HuH-7.5 (cell line): ENCODE data around the gene TMA7B.

Source experiments
- DNase-seq: peaks from one replicate; pipeline ENCODE4 v3.0.0; 2011; ENCODE audit warnings: low spot score

Gene TMA7B

DNA sequence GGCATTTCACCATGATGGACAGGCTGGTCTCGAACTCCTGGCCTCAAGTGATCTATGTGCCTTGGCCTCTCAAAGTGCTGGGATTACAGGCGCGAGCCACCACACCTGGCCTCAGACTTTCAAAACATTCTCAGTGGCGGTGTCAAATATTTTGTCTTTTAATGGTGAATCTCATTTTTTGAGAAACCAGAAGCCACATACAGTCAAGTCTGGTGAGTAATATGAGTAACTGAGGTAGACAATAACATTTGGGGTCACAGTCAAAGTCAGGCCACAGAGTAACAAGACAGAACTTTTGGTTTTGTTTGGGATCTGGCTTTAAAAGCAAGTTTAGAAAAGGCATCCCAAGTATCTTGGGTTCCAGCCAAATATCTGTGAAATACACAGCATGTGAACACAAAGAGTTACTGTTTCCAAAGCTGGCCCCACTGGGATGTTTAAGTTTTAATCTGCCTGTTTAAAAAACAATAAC lies 5.6 kb upstream of the TMA7B start:
- DNase-seq = no peak

DNA sequence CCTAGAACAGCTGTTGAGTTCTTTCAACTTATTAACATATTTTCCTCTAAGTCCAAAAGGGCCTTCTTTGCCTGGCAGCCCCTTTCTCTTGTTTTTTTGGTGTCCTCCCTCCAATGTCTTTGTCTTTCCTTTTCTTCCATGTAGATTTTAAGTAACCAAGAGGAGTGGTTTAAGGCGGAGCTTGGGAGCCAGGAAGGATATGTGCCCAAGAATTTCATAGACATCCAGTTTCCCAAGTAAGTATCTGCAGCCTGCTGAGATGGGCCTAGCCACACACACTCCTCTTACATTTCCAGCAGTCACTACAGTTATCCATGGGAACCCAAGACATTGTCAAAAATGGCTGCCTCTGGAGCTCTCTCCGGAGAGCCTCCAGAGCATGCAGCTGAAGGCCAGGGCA lies 4.5 kb upstream of the TMA7B start:
- no peak for DNase-seq

DNA sequence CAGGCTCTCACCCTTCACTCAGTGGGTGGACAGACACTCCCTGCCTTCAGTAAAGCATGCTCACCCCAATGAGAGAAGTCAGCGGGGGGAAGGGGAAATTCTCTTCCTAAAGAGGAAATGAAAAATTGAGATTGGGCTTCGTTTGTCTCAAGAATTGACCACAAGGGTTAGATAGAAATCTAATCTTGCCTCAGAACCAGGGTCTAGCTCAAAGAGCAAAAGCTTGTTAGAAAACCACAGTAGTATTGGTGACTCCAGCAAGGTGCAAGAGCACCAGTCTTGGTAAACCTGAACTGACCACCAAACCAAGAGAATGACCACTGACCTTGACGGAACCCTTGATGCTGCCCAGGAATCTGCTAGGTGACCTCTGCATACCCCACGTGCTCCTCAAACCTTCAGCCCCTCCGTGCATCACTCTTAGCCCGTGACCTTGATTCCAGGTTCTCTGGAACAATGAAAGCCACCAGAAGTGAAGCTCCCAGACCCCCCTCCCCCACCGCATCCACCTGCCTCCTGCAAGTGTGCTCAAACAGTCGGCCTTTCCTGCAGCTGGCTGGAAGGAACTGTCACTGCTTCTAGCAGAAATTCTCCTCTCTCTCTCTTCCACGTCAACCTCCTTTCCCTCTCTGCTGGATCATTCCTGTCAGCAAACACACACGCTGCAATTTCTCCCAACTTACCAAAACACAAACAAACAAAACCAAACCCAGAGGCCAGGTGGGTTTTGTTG lies 3.1 kb upstream of the TMA7B start:
- DNase-seq = no peak

DNA sequence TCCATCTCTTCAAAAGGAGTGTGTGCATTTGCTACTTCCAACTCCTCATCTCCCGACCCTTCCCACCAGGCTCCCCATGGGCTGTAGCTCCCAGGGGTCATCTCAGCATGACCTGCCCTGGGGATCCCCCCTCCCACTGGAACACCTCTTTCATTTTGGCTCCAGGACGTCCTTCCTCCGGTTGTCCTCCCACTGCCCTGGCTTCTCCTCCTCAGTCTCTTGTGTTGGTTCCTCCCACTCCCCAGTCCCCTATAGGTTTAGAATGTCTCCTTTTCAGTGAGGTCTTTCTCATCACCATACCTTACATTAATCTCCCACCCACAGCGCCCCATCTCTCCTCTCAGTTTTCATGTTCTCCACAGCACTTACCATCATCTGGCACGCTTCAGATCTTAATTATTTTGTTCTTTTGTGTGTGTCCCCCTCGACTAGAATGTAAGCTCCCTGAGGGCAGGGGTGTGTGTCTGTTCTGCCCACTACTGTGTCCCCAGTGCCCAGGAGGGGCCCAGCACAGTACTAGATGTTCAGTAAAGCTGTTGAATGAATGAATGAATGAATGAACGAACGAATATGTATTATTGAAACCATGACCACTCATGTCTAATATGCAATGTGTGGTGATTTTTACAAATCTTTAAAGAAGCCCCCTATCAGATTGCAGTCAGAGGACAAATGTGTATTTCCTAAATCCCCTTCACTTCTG lies 2.0 kb upstream of the TMA7B start:
- DNase-seq = no peak

DNA sequence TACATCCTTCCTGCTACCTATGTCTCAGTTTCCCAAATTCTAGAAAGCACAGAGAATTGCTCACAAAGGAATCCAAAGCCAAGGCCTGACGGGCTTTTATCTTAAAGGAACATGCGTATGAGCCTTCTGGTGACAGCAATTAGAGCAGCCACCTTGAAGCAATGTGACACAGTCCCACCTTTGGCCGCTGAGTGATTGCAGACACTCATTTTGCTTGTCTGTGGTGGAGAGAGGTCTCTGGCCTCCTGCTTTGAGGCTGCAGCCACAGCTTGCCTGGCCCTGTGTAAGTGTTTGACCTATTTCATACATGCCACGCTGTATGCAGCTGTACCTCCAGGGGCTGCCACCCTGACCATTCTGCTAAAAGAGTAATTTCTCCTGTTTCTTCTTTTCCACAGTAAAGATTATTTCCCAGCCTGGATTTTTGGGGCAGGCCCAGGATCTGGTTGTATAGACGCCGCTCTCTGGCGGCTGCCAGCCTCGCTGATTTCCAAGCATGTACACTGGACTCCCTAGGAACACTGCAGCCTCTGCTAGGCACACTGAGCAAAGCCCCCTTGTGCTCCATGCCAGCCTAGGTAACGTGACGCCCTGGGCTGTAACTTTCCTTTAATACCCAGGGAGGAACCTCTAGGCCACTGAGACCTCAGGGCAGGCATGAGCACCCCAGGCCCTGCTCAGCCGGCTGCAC lies 1.1 kb upstream of the TMA7B start:
- no peak for DNase-seq

DNA sequence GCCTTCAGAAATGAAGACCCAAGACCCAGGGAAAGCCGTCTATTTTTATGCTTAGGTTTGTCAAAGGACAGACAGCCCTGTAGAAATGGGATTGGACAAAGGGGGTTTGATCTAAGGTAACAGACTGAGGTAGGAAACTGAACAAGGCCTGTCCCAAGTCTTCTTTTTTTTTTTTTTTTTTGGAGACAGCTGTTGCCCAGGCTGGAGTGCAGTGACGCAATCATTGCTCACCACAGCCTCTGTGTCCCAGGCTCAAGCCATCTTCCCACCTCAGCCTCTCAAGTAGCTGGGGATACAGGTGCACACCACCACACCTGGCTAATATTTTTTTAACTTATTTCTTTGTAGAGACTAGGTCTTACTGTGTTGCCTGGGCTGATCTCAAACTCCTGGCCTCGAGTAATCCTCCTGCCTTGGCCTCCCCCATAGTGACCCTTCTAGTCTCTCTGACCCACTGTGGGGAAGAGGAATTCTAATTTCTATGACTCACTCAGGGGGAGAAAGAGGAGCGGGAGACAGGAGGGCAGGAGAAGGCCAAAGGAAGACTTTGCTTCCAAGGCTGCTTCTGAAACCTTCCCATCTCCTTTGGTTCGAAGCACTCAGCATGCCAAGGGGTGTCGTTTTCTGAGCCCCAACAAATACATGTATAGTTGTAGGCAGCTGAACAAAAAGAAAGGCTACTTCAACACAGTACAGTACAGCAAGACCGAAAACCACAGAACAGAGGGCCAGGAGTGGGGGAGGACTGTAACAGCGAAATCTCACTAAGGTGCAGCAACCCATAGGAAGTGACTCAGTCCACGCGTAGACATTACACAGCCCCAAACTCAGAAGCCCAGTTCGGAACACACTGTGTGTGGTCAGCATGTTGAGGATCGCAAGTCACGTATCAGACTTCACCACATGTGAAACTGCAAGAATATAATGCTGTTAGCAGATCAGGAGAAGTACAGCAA lies 872 bp downstream of the TMA7B start:
- no peak for DNase-seq

DNA sequence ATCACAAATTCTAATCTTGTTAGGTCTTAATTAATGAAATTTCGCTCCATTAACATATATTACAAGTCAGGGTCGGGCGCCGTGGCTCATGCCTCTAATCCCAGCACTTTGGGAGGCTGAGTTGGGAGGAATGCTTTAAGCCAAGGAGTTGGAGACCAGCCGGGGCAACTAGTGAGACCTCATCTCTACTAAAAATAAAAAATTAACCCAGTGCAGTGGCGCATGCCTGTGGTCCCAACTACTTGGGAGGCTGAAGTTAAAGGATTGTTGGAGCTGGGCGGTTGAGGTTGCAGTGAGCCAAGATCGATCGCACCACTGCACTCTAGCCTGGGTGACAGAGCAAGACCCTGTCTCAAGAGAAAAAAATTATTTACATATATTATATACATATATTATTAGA lies 1.9 kb downstream of the TMA7B start:
- no peak for DNase-seq

DNA sequence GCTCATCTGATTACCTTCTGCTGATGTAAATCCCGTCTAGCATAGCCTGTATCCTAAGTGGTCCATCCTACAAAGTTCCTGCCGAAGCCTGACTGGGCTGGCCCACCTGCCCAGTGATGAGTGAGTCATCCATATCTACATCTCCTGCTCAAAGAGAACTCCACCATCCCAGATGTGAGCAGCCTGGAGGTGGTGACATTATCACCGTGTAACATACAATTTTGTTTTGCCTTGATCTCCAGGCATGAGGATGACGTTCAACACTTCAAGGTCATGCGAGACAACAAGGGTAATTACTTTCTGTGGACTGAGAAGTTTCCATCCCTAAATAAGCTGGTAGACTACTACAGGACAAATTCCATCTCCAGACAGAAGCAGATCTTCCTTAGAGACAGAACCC lies 5.6 kb downstream of the TMA7B start:
- no peak for DNase-seq

DNA sequence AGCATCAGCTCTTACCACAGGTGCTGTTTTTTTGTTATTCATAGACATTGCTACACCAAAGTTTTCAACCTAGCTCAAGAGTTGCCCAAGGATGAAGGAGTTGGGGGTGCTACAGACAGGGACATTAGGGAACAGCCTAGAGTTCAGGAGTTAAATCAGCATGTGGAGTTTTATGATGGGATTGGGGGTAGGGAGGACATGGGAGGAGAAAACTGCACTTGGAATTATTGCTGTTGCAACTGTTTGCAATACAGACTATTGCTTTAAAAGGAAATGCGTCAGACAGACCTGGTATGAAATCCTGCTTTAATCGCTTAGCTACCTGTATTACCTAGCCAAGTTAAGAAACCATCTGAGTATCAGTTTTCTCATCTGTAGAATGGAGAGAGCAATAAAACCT lies 6.3 kb downstream of the TMA7B start:
- no peak for DNase-seq

DNA sequence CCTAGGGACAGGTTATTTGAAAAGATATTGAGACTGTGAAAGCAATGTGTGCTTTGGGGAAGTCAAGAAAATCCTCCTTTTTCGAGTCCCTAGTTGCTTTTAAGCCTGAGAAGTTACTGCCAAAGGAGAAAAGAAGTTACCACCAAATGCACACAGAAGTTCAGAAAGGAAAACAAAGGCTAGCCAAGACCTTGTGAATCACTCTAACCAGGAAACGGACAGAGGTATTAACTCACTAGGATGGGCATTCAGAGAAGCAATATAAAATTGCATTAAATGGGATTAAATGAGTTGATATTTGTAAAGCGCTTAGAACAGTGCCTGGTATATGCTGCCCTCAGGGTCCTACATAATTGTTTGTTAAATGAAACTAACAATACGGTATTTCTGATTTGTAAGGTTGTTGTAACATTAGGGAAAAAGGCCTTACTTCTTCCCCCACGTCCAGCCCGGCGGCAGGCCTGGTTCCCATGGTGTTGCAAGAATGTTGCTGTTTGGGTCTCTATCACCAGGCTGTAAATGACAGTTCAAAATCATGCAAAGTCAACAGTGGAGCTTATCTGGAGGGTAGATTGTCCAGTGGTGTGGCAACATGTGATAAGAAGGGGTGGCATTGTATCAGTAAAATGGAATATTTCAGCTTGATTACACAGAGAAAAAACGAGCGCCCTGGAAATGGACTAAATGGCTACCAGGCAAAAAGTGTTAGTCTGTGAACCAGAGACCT lies 7.1 kb downstream of the TMA7B start:
- DNase-seq = no peak

DNA sequence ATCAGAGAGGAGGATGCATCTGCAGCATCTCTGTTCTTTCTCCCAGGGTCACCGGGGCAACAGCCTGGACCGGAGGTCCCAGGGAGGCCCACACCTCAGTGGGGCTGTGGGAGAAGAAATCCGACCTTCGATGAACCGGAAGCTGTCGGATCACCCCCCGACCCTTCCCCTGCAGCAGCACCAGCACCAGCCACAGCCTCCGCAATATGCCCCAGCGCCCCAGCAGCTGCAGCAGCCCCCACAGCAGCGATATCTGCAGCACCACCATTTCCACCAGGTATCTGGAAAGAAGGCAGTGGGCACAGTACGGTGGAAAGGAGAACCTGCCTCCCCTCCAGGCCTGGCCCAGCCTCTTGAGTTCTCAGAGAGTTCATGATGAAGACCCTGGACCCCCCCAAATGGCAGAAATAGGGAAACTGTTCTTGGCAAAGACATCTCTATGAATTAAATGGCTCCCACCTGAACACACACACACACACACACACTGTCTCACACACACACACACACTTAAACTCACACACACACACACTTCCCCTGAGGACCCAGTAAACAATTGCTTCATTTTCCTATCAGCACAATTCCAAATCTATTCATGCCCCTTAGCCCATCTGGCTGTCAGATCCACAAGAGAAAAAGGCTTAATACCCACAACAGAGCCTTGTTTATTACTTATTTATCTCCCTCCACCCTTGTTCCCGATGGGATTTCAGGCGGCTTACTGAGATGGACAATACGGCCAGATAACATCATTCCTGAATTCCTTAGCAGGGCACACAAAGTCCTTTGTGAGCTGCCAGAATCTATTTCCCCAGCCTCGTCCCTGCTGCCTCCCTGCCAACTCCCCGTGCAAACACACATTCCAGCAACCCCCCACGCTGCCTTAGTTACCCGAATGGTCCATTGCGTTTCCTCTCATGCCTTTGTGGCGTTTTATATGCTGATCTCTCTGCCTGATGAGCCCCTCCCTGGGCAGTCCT lies 8.1 kb downstream of the TMA7B start:
- DNase-seq = no peak

DNA sequence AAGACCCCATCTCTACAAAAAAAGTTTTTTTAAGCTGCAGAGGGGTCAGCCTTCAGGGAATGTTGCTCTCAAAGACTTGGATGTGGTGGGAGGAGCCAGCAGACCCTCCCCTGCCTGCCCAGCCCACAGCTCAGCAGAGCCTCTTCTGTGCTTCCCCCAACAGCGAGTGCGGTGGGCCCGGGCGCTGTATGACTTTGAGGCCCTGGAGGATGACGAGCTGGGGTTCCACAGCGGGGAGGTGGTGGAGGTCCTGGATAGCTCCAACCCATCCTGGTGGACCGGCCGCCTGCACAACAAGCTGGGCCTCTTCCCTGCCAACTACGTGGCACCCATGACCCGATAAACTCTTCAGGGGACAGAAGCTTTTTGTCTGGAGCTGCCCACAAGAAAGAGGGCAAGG lies 10.5 kb downstream of the TMA7B start:
- no peak for DNase-seq

DNA sequence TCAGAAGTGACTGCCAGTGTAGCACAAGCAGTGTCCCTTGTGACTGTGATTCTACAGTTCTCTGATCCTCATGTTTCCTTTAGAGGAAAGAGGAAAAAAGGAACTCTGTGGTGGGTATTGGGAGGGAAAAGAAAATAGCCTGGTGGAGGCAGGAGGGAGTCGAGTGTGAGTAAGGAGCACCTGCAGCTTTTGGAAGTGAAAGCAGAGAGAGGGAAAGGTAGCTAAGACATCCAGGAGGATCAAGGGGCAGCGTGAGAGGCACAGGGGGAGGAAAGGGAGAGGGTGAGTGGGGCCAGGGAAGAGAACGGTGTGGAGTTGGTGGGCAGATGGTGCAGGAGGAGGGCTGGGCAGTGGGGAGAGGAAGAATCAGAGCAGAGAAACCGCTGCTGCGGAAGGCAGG lies 12.4 kb downstream of the TMA7B start:
- no peak for DNase-seq

DNA sequence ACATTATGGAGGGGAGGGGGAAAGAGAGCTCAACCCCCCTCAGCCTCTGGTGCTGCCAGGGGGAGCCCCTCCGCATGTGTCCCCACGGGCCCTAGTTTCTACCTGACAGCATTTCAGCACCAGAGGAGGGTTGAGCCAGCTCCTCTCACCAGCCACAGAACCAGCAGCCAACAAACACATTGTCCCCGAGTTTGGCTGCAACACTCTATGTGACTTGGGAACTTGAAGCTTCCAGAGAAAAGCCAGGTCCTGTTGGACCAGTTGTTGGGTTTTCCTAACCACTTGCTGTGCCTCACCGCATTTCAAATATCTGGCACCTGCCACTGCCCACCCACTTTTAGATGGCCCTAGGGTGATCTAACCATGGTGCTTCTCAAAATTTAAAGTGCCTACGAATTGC lies 13.5 kb downstream of the TMA7B start:
- no peak for DNase-seq

DNA sequence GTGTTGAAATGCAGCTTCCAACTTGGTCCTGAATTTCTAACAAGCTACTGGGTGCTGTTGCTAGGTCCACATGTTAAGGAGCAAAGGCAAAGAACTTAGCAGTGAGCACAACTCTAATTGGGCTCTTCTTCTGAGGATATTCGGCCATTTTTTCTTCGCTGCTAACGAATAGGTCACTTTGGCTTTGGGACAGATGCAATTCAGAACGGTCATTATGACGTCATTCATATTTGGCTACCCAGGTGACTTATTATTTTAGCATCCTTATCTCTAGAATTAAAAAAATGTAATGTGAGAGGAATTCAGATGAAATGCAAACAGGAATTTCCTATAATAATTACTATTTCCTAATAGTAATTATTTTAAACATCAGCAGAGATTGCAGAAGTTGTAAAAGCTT lies 13.9 kb downstream of the TMA7B start:
- no peak for DNase-seq

DNA sequence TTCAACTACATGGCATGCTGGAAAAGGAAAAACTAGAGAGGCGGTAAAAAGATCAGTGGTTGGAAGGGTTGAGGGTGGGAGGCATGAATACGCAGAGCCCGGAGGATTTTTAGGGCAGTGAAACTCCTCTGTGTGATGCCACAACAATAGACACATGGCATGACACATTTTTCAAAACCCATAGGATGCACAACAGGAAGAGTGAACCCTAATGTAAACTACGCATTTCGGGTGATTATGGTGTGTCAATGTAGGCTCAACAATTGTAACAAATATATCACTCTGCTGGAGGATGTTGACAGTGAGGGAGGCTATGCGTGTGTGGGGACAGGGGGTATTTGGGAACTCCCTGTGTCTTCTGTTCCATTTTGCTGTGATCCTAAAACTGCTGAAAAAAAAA lies 18.9 kb downstream of the TMA7B start:
- DNase-seq = no peak

DNA sequence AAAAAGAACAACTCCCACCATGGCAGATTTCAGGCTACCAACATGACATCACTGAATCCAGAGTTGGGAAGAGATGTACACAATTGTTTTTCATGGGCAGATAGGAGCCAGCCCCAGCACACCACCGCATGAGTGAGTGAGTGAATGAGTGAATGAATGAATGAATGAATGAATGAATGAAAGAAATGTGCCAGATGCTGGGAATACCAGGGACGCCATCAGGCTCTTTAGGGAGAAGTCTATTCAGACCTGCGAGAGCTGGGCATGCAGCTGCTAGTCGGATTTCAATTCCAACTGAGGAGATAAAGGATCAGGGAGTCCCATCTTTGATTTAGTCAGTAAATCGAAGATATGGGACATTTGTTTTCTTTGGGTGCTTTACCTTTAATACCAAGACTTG lies 19.3 kb downstream of the TMA7B start:
- DNase-seq = no peak

DNA sequence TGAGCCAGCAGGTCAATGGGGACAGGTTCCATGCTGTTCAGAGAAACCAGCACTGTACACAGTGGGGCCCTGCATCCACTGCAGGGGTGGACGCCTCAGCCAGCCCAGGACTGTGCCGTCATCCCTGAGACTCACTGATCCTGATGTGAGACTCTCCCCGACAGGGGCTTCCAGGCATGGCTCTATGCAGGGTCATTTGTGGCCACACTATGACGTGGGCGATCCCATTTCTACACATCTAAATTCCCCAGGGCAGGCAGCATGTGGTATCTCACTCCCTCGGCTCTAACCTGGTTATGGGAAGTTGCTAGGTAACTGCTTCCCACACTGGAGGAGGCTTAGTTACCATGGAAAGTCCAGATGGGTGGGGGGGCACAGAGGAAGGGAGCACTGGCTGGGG lies 20.4 kb downstream of the TMA7B start:
- no peak for DNase-seq

DNA sequence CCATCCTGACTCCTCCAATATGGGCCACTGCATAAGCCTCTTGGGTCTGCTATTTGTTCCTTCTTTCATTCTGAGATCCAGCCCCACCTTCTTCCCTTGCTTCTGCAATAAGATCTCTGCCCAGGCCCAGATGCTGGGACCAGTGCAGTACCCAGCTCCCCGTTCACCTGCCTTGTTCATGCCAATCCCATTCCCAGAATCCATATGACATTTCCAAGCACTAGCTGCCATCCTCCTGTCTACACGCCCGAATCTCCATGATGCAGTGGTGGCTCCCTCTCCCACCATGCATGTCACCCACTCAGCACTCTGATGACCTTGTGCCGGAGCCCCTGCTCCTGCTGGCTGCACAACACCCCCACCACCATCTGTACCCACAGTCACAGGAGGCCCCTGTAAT lies 23.1 kb downstream of the TMA7B start:
- no peak for DNase-seq

DNA sequence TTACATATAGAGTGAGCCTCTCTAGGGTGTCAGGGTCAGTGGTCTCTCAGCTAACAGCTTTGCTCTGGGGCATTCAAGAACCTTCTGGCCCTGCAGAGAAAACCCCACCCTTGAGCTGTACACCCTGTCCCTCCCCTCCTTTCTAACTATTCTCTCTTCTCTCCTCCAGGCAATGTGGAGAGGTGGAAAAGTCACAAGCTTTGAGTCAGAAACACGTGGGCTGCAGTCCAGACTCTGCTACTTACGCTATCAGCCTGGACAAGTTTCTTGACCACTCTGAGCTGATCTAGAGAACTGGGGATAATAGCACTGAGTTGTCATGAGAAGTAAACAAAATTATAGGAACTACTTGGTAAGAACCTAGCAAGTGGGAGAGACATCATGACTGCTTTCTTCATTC lies 23.8 kb downstream of the TMA7B start:
- DNase-seq = no peak
